CD4-positive, CD25-positive, alpha-beta regulatory T cell (primary cell): ENCODE data around the gene MOCS1. TPM values are rescaled to one million over a fixed set of nuclear protein-coding genes. Genes with fewer than 3 reads are reported as not detected.

Source experiments
- ATAC-seq, 2 donors: fragments of 150-1000 bp; cut with Tn5 transposase; one replicate each; pipeline ENCODE4 v1.10.0; 2021; ENCODE audit warnings: low read depth in 2 of 2, moderate number of reproducible peaks in 2 of 2, moderate library complexity in 1 of 2
- DNase-seq, 3 donors: peaks; one replicate each; pipeline versions ENCODE4 v3.0.0 to v3.0.0-alpha.2; 2012 to 2022; ENCODE audit warnings: mixed read lengths in 1 of 3
- H3K27ac ChIP-seq: one replicate; pipeline ENCODE4 v1.7.0; 2013; ENCODE audit warnings: mild to moderate bottlenecking, low read length; ENCODE audit not compliant: insufficient read depth, poor library complexity, severe bottlenecking
- H3K27me3 ChIP-seq: one replicate; pipeline ENCODE4 v1.7.0; 2013; ENCODE audit warnings: low read length; ENCODE audit not compliant: control insufficient read depth, insufficient read depth
- H3K36me3 ChIP-seq: one replicate; pipeline ENCODE4 v1.7.0; 2013; ENCODE audit warnings: mild to moderate bottlenecking, low read length, moderate library complexity; ENCODE audit not compliant: control insufficient read depth, insufficient read depth
- H3K4me1 ChIP-seq: 2 replicates; pipeline ENCODE4 v1.7.0; 2013; ENCODE audit warnings: mild to moderate bottlenecking, low read length; ENCODE audit not compliant: insufficient read depth, control insufficient read depth, poor library complexity, severe bottlenecking
- H3K4me3 ChIP-seq: one replicate; pipeline ENCODE4 v1.7.0; 2013; ENCODE audit warnings: low read depth, mild to moderate bottlenecking, low read length, moderate library complexity
- H3K9me3 ChIP-seq, 2 experiments: 1 replicate in 1 of 2; 2 replicates in 1 of 2; pipeline ENCODE4 v1.7.0; 2013; ENCODE audit warnings: low read length in 2 of 2, mild to moderate bottlenecking in 1 of 2, moderate library complexity in 1 of 2; ENCODE audit not compliant: control insufficient read depth in 2 of 2
- H3K27ac Mint-ChIP-seq, 3 donors: one replicate each; pipeline ENCODE4 v1.8.0; 2020 to 2022; ENCODE audit warnings: mild to moderate bottlenecking in 3 of 3, mixed read lengths in 3 of 3, moderate library complexity in 2 of 3
- H3K27me3 Mint-ChIP-seq: one replicate; pipeline ENCODE4 v1.8.0; 2022; ENCODE audit warnings: mild to moderate bottlenecking, mixed read lengths
- H3K36me3 Mint-ChIP-seq: one replicate; pipeline ENCODE4 v1.8.0; 2020; ENCODE audit warnings: mixed read lengths
- H3K4me1 Mint-ChIP-seq, 4 donors: one replicate each; pipeline ENCODE4 v1.8.0; 2020 to 2022; ENCODE audit warnings: mixed read lengths in 4 of 4, mild to moderate bottlenecking in 1 of 4
- H3K4me3 Mint-ChIP-seq, 4 donors: one replicate each; pipeline ENCODE4 v1.8.0; 2020 to 2022; ENCODE audit warnings: mild to moderate bottlenecking in 4 of 4, mixed read lengths in 4 of 4, moderate library complexity in 3 of 4
- H3K9me3 Mint-ChIP-seq, 7 donors: one replicate each; pipeline ENCODE4 v1.8.0; 2020 to 2022; ENCODE audit warnings: mixed read lengths in 7 of 7, mild to moderate bottlenecking in 3 of 7, moderate library complexity in 2 of 7
- polyA plus RNA-seq, 4 donors: library from polyadenylated mRNA; unstranded; fragments of 300-500 nt; fragmentation: Illumina TruSeq; gene quantifications; one replicate each; pipeline ENCODE4 v1.2.3, GENCODE V29; 2021
- total RNA-seq: library from RNA; stranded (reverse); gene quantifications from one replicate; pipeline ENCODE4 v1.2.3, GENCODE V29; 2022

Gene MOCS1
- total and polyA plus RNA-seq, 5 donors from 2014 or later: 0.10 to 0.69 (median 0.32) TPM; not detected in 2

DNA sequence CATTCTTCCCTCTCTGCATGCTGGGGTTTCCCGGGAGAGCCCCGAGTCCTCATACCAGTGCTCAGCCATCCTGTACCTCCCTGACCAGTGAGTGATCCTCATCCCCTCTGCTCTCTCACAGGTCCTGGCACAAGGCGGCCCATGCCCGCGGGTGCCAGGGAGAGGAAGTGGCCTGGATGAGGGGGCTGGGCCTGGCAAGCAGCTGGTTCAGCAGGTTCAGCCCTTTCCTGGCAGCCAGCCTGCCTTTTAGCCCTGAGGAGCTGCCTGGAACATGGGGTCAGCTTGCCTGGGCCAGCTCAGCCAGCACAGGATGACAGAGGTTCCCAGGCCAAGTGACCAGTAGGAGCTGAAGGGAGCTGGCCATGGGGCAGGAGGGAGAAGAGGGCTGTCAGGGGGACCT lies 10.9 kb downstream of the MOCS1 start:
- Mint-ChIP-seq H3K4me3 (no peak overlapping the region), H3K27me3 (no peaks in the 10 kb centered on the region)

DNA sequence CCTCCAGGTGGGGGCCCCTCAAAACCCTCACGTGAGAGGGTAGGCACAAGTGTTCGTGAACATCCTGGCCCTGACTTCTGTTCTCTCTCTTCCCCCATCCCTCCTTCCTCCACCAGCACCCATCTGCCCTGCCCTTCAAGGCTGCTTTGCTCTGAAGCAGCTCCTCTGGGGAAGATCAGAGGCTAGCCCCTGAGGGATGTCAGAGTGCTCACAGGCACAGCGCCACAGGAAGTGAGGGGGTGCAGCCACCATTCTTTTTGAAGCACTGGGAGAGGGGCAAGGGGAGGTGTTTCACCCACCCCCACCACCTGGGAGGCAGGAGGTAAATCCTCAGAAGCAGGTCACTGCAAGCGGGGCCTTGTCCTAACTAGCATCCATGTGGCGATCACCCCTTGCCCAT lies 11.4 kb downstream of the MOCS1 start:
- H3K9me3 Mint-ChIP-seq: peaks cover 0 to 6% (median 1%) of the 10 kb centered on the region in 7 donors
- H3K9me3 ChIP-seq: peaks cover 0 to 5% of the 10 kb centered on the region in 2 experiments
- H3K36me3 Mint-ChIP-seq: no peaks in the 10 kb centered on the region
- no peaks in the 10 kb centered on the region for H3K27me3 Mint-ChIP-seq
- no peak overlapping the region for H3K27ac ChIP-seq
- no peaks in the 10 kb centered on the region for H3K4me1 ChIP-seq
- no peak overlapping the region for H3K4me3 ChIP-seq
- H3K27ac Mint-ChIP-seq: no peak overlapping the region
- H3K27me3 ChIP-seq: no peaks in the 10 kb centered on the region
- no peak for DNase-seq
- no peak overlapping the region for H3K4me3 Mint-ChIP-seq
- H3K4me1 Mint-ChIP-seq: peaks cover 0 to 4% (median 2%) of the 10 kb centered on the region in 4 donors
- H3K36me3 ChIP-seq: no peaks in the 10 kb centered on the region
- no peak for ATAC-seq

More for the DNA sequence above, 10.9 kb downstream of the MOCS1 start:
- H3K9me3 ChIP-seq: peaks cover 0 to 5% of the 10 kb centered on the region in 2 experiments
- Mint-ChIP-seq H3K9me3 (peaks cover 0 to 6% (median 1%) of the 10 kb centered on the region in 7 donors), H3K4me1 (peaks cover 0 to 4% (median 2%) of the 10 kb centered on the region in 4 donors), H3K27ac (no peak overlapping the region), H3K36me3 (no peaks in the 10 kb centered on the region)
- H3K4me3 ChIP-seq: no peak overlapping the region
- no peak for DNase-seq
- H3K36me3 ChIP-seq: no peaks in the 10 kb centered on the region
- no peak overlapping the region for H3K27ac ChIP-seq
- no peaks in the 10 kb centered on the region for H3K27me3 ChIP-seq
- ATAC-seq: no peak
- H3K4me1 ChIP-seq: no peaks in the 10 kb centered on the region

DNA sequence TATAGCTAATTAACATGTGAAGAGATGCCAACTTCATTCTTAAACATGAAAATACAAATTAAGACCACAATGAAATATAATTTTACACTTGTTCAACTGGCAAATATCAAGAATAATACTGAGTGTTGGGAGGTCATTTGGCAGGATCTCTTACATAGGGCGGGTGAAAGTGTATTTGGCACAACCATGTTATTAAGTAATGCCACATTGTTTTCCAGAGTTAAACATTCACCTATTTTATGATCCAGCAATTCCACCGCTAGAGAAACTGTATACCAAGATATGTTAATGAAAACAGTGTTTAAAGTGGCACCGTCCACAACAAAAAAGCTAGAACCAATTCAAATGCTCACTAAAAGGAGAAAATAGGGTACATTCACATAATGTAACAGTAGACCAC lies 14.1 kb downstream of the MOCS1 start:
- H3K9me3 ChIP-seq: no peaks in the 10 kb centered on the region
- no peak overlapping the region for H3K27ac ChIP-seq
- no peaks in the 10 kb centered on the region for H3K36me3 ChIP-seq
- Mint-ChIP-seq H3K4me3 (no peak overlapping the region), H3K36me3 (no peaks in the 10 kb centered on the region), H3K27me3 (no peaks in the 10 kb centered on the region), H3K9me3 (peaks cover 0 to 6% (median 0%) of the 10 kb centered on the region in 7 donors), H3K4me1 (no peaks in the 10 kb centered on the region), H3K27ac (no peak overlapping the region)
- no peaks in the 10 kb centered on the region for H3K27me3 ChIP-seq
- ATAC-seq (no peak), DNase-seq (no peak)
- no peaks in the 10 kb centered on the region for H3K4me1 ChIP-seq
- no peak overlapping the region for H3K4me3 ChIP-seq

GRCh38 chr6:39918831-39919230 lies 15.4 kb downstream of the MOCS1 start:
- Histone ChIP-seq H3K27ac (no peak overlapping the region), H3K27me3 (no peaks in the 10 kb centered on the region), H3K9me3 (no peaks in the 10 kb centered on the region), H3K36me3 (no peaks in the 10 kb centered on the region), H3K4me1 (no peaks in the 10 kb centered on the region), H3K4me3 (no peak overlapping the region)
- ATAC-seq: no peak
- Mint-ChIP-seq H3K4me3 (no peak overlapping the region), H3K9me3 (peaks cover 0 to 6% (median 0%) of the 10 kb centered on the region in 7 donors), H3K36me3 (no peaks in the 10 kb centered on the region), H3K27me3 (no peaks in the 10 kb centered on the region), H3K4me1 (no peaks in the 10 kb centered on the region), H3K27ac (no peak overlapping the region)
- no peak for DNase-seq

GRCh38 chr6:39917981-39918380 lies 16.3 kb downstream of the MOCS1 start:
- H3K27ac ChIP-seq: no peak overlapping the region
- Mint-ChIP-seq H3K4me1 (no peaks in the 10 kb centered on the region), H3K4me3 (no peak overlapping the region), H3K36me3 (no peaks in the 10 kb centered on the region), H3K27me3 (no peaks in the 10 kb centered on the region), H3K27ac (no peak overlapping the region), H3K9me3 (peaks cover 0 to 6% (median 0%) of the 10 kb centered on the region in 7 donors)
- H3K4me3 ChIP-seq: no peak overlapping the region
- H3K4me1 ChIP-seq: no peaks in the 10 kb centered on the region
- H3K36me3 ChIP-seq: no peaks in the 10 kb centered on the region
- DNase-seq (no peak), ATAC-seq (no peak)
- no peaks in the 10 kb centered on the region for H3K27me3 ChIP-seq
- H3K9me3 ChIP-seq: no peaks in the 10 kb centered on the region

- H3K27me3 Mint-ChIP-seq: no peaks in the 10 kb centered on the region
- DNase-seq (no peak), ATAC-seq (no peak)
- Histone ChIP-seq H3K9me3 (no peaks in the 10 kb centered on the region), H3K27me3 (no peaks in the 10 kb centered on the region), H3K4me3 (no peak overlapping the region), H3K36me3 (no peaks in the 10 kb centered on the region), H3K27ac (no peak overlapping the region), H3K4me1 (no peaks in the 10 kb centered on the region)
- no peaks in the 10 kb centered on the region for H3K36me3 Mint-ChIP-seq
- H3K9me3 Mint-ChIP-seq: peaks cover 0 to 6% (median 0%) of the 10 kb centered on the region in 7 donors
- H3K4me1 Mint-ChIP-seq: no peaks in the 10 kb centered on the region
- no peak overlapping the region for H3K4me3 Mint-ChIP-seq
- no peak overlapping the region for H3K27ac Mint-ChIP-seq
These were observed 16.9 kb downstream of the MOCS1 start for GRCh38 chr6:39917329-39917728.

DNA sequence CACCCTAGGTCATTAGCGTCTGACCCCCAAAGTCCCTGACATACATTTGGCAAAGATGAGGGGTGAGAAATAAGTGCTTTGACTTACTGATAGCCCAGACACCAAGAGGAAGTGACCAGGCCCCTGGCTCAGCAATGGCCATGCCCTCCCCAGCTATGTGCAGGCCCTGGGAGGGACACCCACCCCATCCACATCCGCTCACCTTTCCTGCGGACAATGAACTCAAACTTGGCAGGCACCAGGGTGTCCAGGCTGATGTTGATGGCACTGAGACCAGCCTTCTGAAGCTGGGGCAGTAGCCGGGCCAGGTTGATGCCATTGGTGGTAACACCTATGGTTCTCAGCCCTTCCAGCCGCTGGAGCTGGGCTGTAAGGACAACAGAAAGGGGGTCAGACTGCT lies 18.4 kb downstream of the MOCS1 start:
- DNase-seq (no peak), ATAC-seq (no peak)
- Histone ChIP-seq H3K27ac (no peak overlapping the region), H3K36me3 (no peaks in the 10 kb centered on the region), H3K4me1 (no peaks in the 10 kb centered on the region), H3K9me3 (no peaks in the 10 kb centered on the region), H3K4me3 (no peak overlapping the region), H3K27me3 (no peaks in the 10 kb centered on the region)
- no peaks in the 10 kb centered on the region for H3K4me1 Mint-ChIP-seq
- peaks cover 5% of the 10 kb centered on the region for H3K27me3 Mint-ChIP-seq
- H3K27ac Mint-ChIP-seq: no peak overlapping the region
- no peaks in the 10 kb centered on the region for H3K36me3 Mint-ChIP-seq
- no peak overlapping the region for H3K4me3 Mint-ChIP-seq
- H3K9me3 Mint-ChIP-seq: peaks cover 0 to 6% (median 0%) of the 10 kb centered on the region in 7 donors

- Mint-ChIP-seq H3K9me3 (peaks cover 0 to 2% (median 0%) of the 10 kb centered on the region in 7 donors), H3K4me1 (no peaks in the 10 kb centered on the region), H3K27ac (no peak overlapping the region), H3K36me3 (no peaks in the 10 kb centered on the region), H3K4me3 (no peak overlapping the region), H3K27me3 (peaks cover 5% of the 10 kb centered on the region)
- no peaks in the 10 kb centered on the region for H3K27me3 ChIP-seq
- H3K4me1 ChIP-seq: no peaks in the 10 kb centered on the region
- H3K4me3 ChIP-seq: no peak overlapping the region
- DNase-seq (no peak), ATAC-seq (no peak)
- no peak overlapping the region for H3K27ac ChIP-seq
- H3K9me3 ChIP-seq: no peaks in the 10 kb centered on the region
- H3K36me3 ChIP-seq: no peaks in the 10 kb centered on the region
These were observed 20.0 kb downstream of the MOCS1 start for GRCh38 chr6:39914239-39914638.
